PC-9 (cell line): Measurements from ENCODE around the gene WDR17.

Experiments
- CTCF ChIP-seq: fragments of 200-600 bp; sonication (generic); conservative IDR thresholded peaks from 2 replicates; pipeline ENCODE4 v1.6.1; 2017; ENCODE audit warnings: mixed run types, antibody characterized with exemption, mild to moderate bottlenecking, moderate library complexity
- EZH2 ChIP-seq: fragments of 200-600 bp; sonication (generic); IDR thresholded peaks from 2 replicates; pipeline ENCODE4 v1.8.0; 2017; ENCODE audit warnings: antibody characterized with exemption, low read depth

- TF ChIP-seq CTCF (no peak), EZH2 (no peak)
Observed at GRCh38 chr4:176137631-176138030, 72.0 kb downstream of the WDR17 start.
